ENCODE data around the gene RDH16.

RDH16 gene

GRCh38 chr12:56932146-56932545 lies 25.3 kb downstream of the RDH16 start:
- Histone ChIP-seq H3K4me2 (no peak overlapping the region), H2AFZ (ENCODE audit: low read depth) (no peak overlapping the region), H4K20me1 (ENCODE audit: insufficient read depth) (no peaks in the 10 kb centered on the region), H3K9ac (no peak overlapping the region), H3K36me3 (ENCODE audit: insufficient read depth) (no peaks in the 10 kb centered on the region), H3K4me1 (ENCODE audit: low read depth, poor library complexity, severe bottlenecking) (peaks cover 4% of the 10 kb centered on the region), H3K27ac (no peak overlapping the region), H3K27me3 (ENCODE audit: insufficient read depth, low read depth) (no peaks in the 10 kb centered on the region), H3K79me2 (ENCODE audit: insufficient read depth, low read depth) (no peaks in the 10 kb centered on the region), H3K4me3 (IDR thresholded peaks at IDR 0.05; ENCODE audit: insufficient read depth, low read depth, low read length) (no peak overlapping the region)
- no peak for TF ChIP-seq CTCF (conservative IDR thresholded peaks at IDR 0.05; ENCODE audit: low read depth, low read length)

GRCh38 chr12:56931474-56931978 lies 25.9 kb downstream of the RDH16 start:
- Histone ChIP-seq H3K4me1 (ENCODE audit: low read depth, poor library complexity, severe bottlenecking) (peaks cover 4% of the 10 kb centered on the region), H3K4me3 (IDR thresholded peaks at IDR 0.05; ENCODE audit: insufficient read depth, low read depth, low read length) (no peak overlapping the region), H3K9ac (no peak overlapping the region), H4K20me1 (ENCODE audit: insufficient read depth) (no peaks in the 10 kb centered on the region), H3K27ac (no peak overlapping the region), H3K36me3 (ENCODE audit: insufficient read depth) (no peaks in the 10 kb centered on the region), H2AFZ (ENCODE audit: low read depth) (no peak overlapping the region), H3K4me2 (no peak overlapping the region), H3K27me3 (ENCODE audit: insufficient read depth, low read depth) (no peaks in the 10 kb centered on the region), H3K79me2 (ENCODE audit: insufficient read depth, low read depth) (no peaks in the 10 kb centered on the region)
- no peak for TF ChIP-seq CTCF (conservative IDR thresholded peaks at IDR 0.05; ENCODE audit: low read depth, low read length)

- Histone ChIP-seq H3K27ac (no peak overlapping the region), H3K4me3 (IDR thresholded peaks at IDR 0.05; ENCODE audit: insufficient read depth, low read depth, low read length) (no peak overlapping the region), H3K27me3 (ENCODE audit: insufficient read depth, low read depth) (no peaks in the 10 kb centered on the region), H4K20me1 (ENCODE audit: insufficient read depth) (no peaks in the 10 kb centered on the region), H3K9ac (no peak overlapping the region), H3K4me2 (no peak overlapping the region), H2AFZ (ENCODE audit: low read depth) (no peak overlapping the region), H3K4me1 (ENCODE audit: low read depth, poor library complexity, severe bottlenecking) (peaks cover 4% of the 10 kb centered on the region), H3K79me2 (ENCODE audit: insufficient read depth, low read depth) (no peaks in the 10 kb centered on the region), H3K36me3 (ENCODE audit: insufficient read depth) (no peaks in the 10 kb centered on the region)
- TF ChIP-seq CTCF (conservative IDR thresholded peaks at IDR 0.05; ENCODE audit: low read depth, low read length), result no peak
Observed at GRCh38 chr12:56930241-56930640, 27.2 kb downstream of the RDH16 start.

- TF ChIP-seq CTCF (conservative IDR thresholded peaks at IDR 0.05; ENCODE audit: low read depth, low read length), result no peak
- Histone ChIP-seq H3K27me3 (ENCODE audit: insufficient read depth, low read depth) (no peaks in the 10 kb centered on the region), H3K4me3 (IDR thresholded peaks at IDR 0.05; ENCODE audit: insufficient read depth, low read depth, low read length) (no peak overlapping the region), H3K4me1 (ENCODE audit: low read depth, poor library complexity, severe bottlenecking) (peaks cover 4% of the 10 kb centered on the region), H3K4me2 (no peak overlapping the region), H3K9ac (no peak overlapping the region), H3K27ac (no peak overlapping the region), H4K20me1 (ENCODE audit: insufficient read depth) (no peaks in the 10 kb centered on the region), H3K36me3 (ENCODE audit: insufficient read depth) (no peaks in the 10 kb centered on the region), H2AFZ (ENCODE audit: low read depth) (no peak overlapping the region), H3K79me2 (ENCODE audit: insufficient read depth, low read depth) (no peaks in the 10 kb centered on the region)
Observed at GRCh38 chr12:56929780-56930179, 27.6 kb downstream of the RDH16 start.
